HUES64 (cell line): ENCODE data around the gene SIRT3.

Experiments used
- H3K27ac ChIP-seq: 2 replicates; pipeline ENCODE4 v1.7.0; 2013; ENCODE audit warnings: low read depth, low read length, inconsistent platforms
- H3K27me3 ChIP-seq: 2 replicates; pipeline ENCODE4 v1.6.1; 2013; ENCODE audit warnings: mild to moderate bottlenecking, low read length; ENCODE audit not compliant: insufficient read depth
- H3K36me3 ChIP-seq: 2 replicates; pipeline ENCODE4 v1.6.1; 2013; ENCODE audit warnings: mild to moderate bottlenecking, low read length; ENCODE audit not compliant: insufficient read depth
- H3K4me1 ChIP-seq: 2 replicates; pipeline ENCODE4 v1.6.1; 2013; ENCODE audit warnings: mild to moderate bottlenecking, low read length, moderate library complexity; ENCODE audit not compliant: insufficient read depth
- H3K4me3 ChIP-seq: 2 replicates; pipeline ENCODE4 v1.5.1; 2013; ENCODE audit warnings: mild to moderate bottlenecking, low read length, moderate library complexity
- H3K9ac ChIP-seq: 2 replicates; pipeline ENCODE4 v1.6.1; 2013; ENCODE audit warnings: mild to moderate bottlenecking, low read depth, low read length
- H3K9me3 ChIP-seq: 2 replicates; pipeline ENCODE4 v1.6.1; 2013; ENCODE audit warnings: low read depth, low read length; ENCODE audit not compliant: insufficient read depth
- WGBS: fragments of 150-250, 120-280 bp; methylation state at CpG from one replicate; pipeline ENCODE4 v1.1.7; 2013; ENCODE audit warnings: missing lambda C conversion rate; 5-methylcytosine and 5-hydroxymethylcytosine counted together

The SIRT3 gene

GRCh38 chr11:211295-211694 lies 24.8 kb downstream of the SIRT3 start:
- peaks cover 67% of the 10 kb centered on the region for H3K36me3 ChIP-seq
- no peak overlapping the region for H3K9ac ChIP-seq
- WGBS = 94% methylated on average over 5 of the region's 5 CpGs
- peaks cover 3% of the 10 kb centered on the region; the same call in 1 of the 2 replicates for H3K4me1 ChIP-seq
- no peak overlapping the region for H3K27ac ChIP-seq
- H3K27me3 ChIP-seq = no peaks in the 10 kb centered on the region
- no peaks in the 10 kb centered on the region for H3K9me3 ChIP-seq
- H3K4me3 ChIP-seq = no peak overlapping the region

GRCh38 chr11:210803-211180 lies 25.4 kb downstream of the SIRT3 start:
- Histone ChIP-seq H3K27me3 (no peaks in the 10 kb centered on the region), H3K36me3 (peaks cover 63% of the 10 kb centered on the region), H3K27ac (no peak overlapping the region), H3K4me1 (peaks cover 7% of the 10 kb centered on the region; the same call in 1 of the 2 replicates), H3K9me3 (no peaks in the 10 kb centered on the region), H3K9ac (no peak overlapping the region), H3K4me3 (no peak overlapping the region)
- 94% methylated on average over 5 of the region's 5 CpGs for WGBS

GRCh38 chr11:210122-210802 lies 25.9 kb downstream of the SIRT3 start:
- Histone ChIP-seq H3K4me1 (peaks cover 7% of the 10 kb centered on the region; the same call in 1 of the 2 replicates), H3K4me3 (peak overlapping the region; percentile 10; the same call in 1 of the 2 replicates), H3K9me3 (no peaks in the 10 kb centered on the region), H3K27ac (no peak overlapping the region), H3K36me3 (peaks cover 62% of the 10 kb centered on the region), H3K27me3 (no peaks in the 10 kb centered on the region), H3K9ac (no peak overlapping the region)
- 94% methylated on average over 9 of the region's 9 CpGs for WGBS

- peaks cover 7% of the 10 kb centered on the region; the same call in 1 of the 2 replicates for H3K4me1 ChIP-seq
- peak overlapping the region; percentile 70 for H3K9ac ChIP-seq
- H3K36me3 ChIP-seq = peaks cover 62% of the 10 kb centered on the region
- no peaks in the 10 kb centered on the region for H3K9me3 ChIP-seq
- 70% methylated on average over 29 of the region's 29 CpGs for WGBS
- peak overlapping the region; percentile 93 for H3K4me3 ChIP-seq
- H3K27ac ChIP-seq = no peak overlapping the region
- no peaks in the 10 kb centered on the region for H3K27me3 ChIP-seq
These were observed 26.6 kb downstream of the SIRT3 start for GRCh38 chr11:209275-210121.

- Histone ChIP-seq H3K36me3 (peaks cover 60% of the 10 kb centered on the region), H3K4me3 (peak overlapping the region; percentile 93), H3K27me3 (no peaks in the 10 kb centered on the region), H3K9ac (peak overlapping the region; percentile 85), H3K27ac (peak overlapping the region; percentile 99; the same call in 1 of the 2 replicates), H3K4me1 (peaks cover 7% of the 10 kb centered on the region; the same call in 1 of the 2 replicates), H3K9me3 (no peaks in the 10 kb centered on the region)
- WGBS = 1% methylated on average over 26 of the region's 26 CpGs
These were observed 27.3 kb downstream of the SIRT3 start for GRCh38 chr11:208917-209260.

- no peaks in the 10 kb centered on the region for H3K9me3 ChIP-seq
- peaks cover 7% of the 10 kb centered on the region; the same call in 1 of the 2 replicates for H3K4me1 ChIP-seq
- H3K36me3 ChIP-seq = peaks cover 56% of the 10 kb centered on the region
- H3K9ac ChIP-seq = peak overlapping the region; percentile 85
- under 1% methylated on average over 57 of the region's 57 CpGs for WGBS
- H3K27ac ChIP-seq = peak overlapping the region; percentile 99
- no peaks in the 10 kb centered on the region for H3K27me3 ChIP-seq
- H3K4me3 ChIP-seq = peak overlapping the region; percentile 93
These were observed 27.8 kb downstream of the SIRT3 start for GRCh38 chr11:208181-208916.

GRCh38 chr11:207863-208180 lies 28.3 kb downstream of the SIRT3 start:
- Histone ChIP-seq H3K4me3 (peak overlapping the region; percentile 93), H3K9ac (peak overlapping the region; percentile 85), H3K27ac (peak overlapping the region; percentile 99), H3K36me3 (peaks cover 51% of the 10 kb centered on the region), H3K9me3 (no peaks in the 10 kb centered on the region), H3K27me3 (no peaks in the 10 kb centered on the region), H3K4me1 (peaks cover 7% of the 10 kb centered on the region; the same call in 1 of the 2 replicates)
- whole genome bisulfite sequencing = under 1% methylated on average over 27 of the region's 27 CpGs

- Histone ChIP-seq H3K9me3 (no peaks in the 10 kb centered on the region), H3K4me3 (peak within 1 kb of the TSS; percentile 93), H3K9ac (peak within 1 kb of the TSS; percentile 85), H3K27me3 (no peaks in the 10 kb centered on the region), H3K36me3 (peaks cover 46% of the 10 kb centered on the region), H3K27ac (peak within 1 kb of the TSS; percentile 99), H3K4me1 (peaks cover 7% of the 10 kb centered on the region; the same call in 1 of the 2 replicates)
- WGBS = under 1% methylated on average over 63 of the region's 63 CpGs
These were observed 28.8 kb downstream of the SIRT3 start, which contains the start of the genes BET1L and RIC8A for GRCh38 chr11:207208-207862. BET1L (minus strand) TSS chr11:207399; CDS start chr11:207321, 78 bp downstream. RIC8A (plus strand) TSS chr11:207708; CDS start chr11:208855, 1,147 bp downstream.

- Histone ChIP-seq H3K9ac (peak overlapping the region; percentile 85), H3K4me1 (peaks cover 7% of the 10 kb centered on the region; the same call in 1 of the 2 replicates), H3K27ac (peak overlapping the region; percentile 99; the same call in 1 of the 2 replicates), H3K4me3 (peak overlapping the region; percentile 93), H3K27me3 (no peaks in the 10 kb centered on the region), H3K9me3 (no peaks in the 10 kb centered on the region), H3K36me3 (peaks cover 39% of the 10 kb centered on the region)
- 11% methylated on average over 39 of the region's 39 CpGs for WGBS
These were observed 29.5 kb downstream of the SIRT3 start for GRCh38 chr11:206526-207207.

GRCh38 chr11:206002-206384 lies 30.1 kb downstream of the SIRT3 start:
- H3K27me3 ChIP-seq = no peaks in the 10 kb centered on the region
- H3K4me1 ChIP-seq = peaks cover 7% of the 10 kb centered on the region; the same call in 1 of the 2 replicates
- no peak overlapping the region for H3K27ac ChIP-seq
- 87% methylated on average over 7 of the region's 7 CpGs for WGBS
- peaks cover 32% of the 10 kb centered on the region for H3K36me3 ChIP-seq
- H3K9me3 ChIP-seq = no peaks in the 10 kb centered on the region
- H3K4me3 ChIP-seq = peak overlapping the region; percentile 93
- peak overlapping the region; percentile 85; the same call in 1 of the 2 replicates for H3K9ac ChIP-seq
